GM23248 (cell line): ENCODE results near the gene GPBAR1. TPM values are rescaled to one million over a fixed set of nuclear protein-coding genes. Genes with fewer than 3 reads are reported as not detected.

ENCODE experiments used
- DNase-seq: peaks from one replicate; pipeline ENCODE4 v3.0.0-alpha.2; 2015
- H2AFZ ChIP-seq: fragments of 200-600 bp; sonication (generic); 2 replicates; pipeline ENCODE4 v1.6.1; 2016; ENCODE audit warnings: antibody characterized with exemption
- H3F3A ChIP-seq: fragments of 200-600 bp; sonication (generic); 2 replicates; pipeline ENCODE4 v1.6.1; 2016; ENCODE audit warnings: mild to moderate bottlenecking, antibody characterized with exemption, mixed run types; ENCODE audit not compliant: insufficient read depth
- H3K27ac ChIP-seq: fragments of 200-600 bp; sonication (generic); 2 replicates; pipeline ENCODE4 v1.5.1; 2016; ENCODE audit warnings: mild to moderate bottlenecking
- H3K27me3 ChIP-seq: fragments of 200-600 bp; sonication (generic); replicated peaks from 2 replicates; pipeline ENCODE4 v1.6.1; 2016; ENCODE audit warnings: mild to moderate bottlenecking; ENCODE audit not compliant: insufficient read depth
- H3K36me3 ChIP-seq: fragments of 200-600 bp; sonication (generic); 2 replicates; pipeline ENCODE4 v1.6.1; 2016; ENCODE audit warnings: low read depth, mild to moderate bottlenecking
- H3K4me1 ChIP-seq: fragments of 200-600 bp; sonication (generic); 2 replicates; pipeline ENCODE4 v1.6.1; 2016; ENCODE audit warnings: mild to moderate bottlenecking; ENCODE audit not compliant: insufficient read depth
- H3K4me2 ChIP-seq: fragments of 200-600 bp; sonication (generic); one replicate; pipeline ENCODE4 v1.6.1; 2016; ENCODE audit warnings: mild to moderate bottlenecking; ENCODE audit not compliant: unreplicated experiment
- H3K4me3 ChIP-seq: fragments of 200-600 bp; sonication (generic); 2 replicates; pipeline ENCODE4 v1.5.1; 2016; ENCODE audit warnings: mild to moderate bottlenecking
- H3K79me2 ChIP-seq: fragments of 200-600 bp; sonication (generic); 2 replicates; pipeline ENCODE4 v1.6.1; 2016; ENCODE audit warnings: mild to moderate bottlenecking; ENCODE audit not compliant: insufficient read depth
- H3K9ac ChIP-seq: fragments of 200-600 bp; sonication (generic); 2 replicates; pipeline ENCODE4 v1.6.1; 2016; ENCODE audit warnings: mild to moderate bottlenecking
- H3K9me2 ChIP-seq: fragments of 200-600 bp; sonication (generic); 2 replicates; pipeline ENCODE4 v1.6.1; 2016; ENCODE audit warnings: mixed run types, mild to moderate bottlenecking, moderate library complexity; ENCODE audit not compliant: insufficient read depth
- H3K9me3 ChIP-seq: fragments of 200-600 bp; sonication (generic); one replicate; pipeline ENCODE4 v1.6.1; 2017; ENCODE audit warnings: low read depth
- H4K20me1 ChIP-seq: fragments of 200-600 bp; sonication (generic); 2 replicates; pipeline ENCODE4 v1.6.0; 2016; ENCODE audit not compliant: insufficient read depth
- EZH2 ChIP-seq: fragments of 200-600 bp; sonication (generic); IDR thresholded peaks from 2 replicates; pipeline ENCODE4 v1.6.1; 2018; ENCODE audit warnings: antibody characterized with exemption, mild to moderate bottlenecking; ENCODE audit not compliant: insufficient read depth, poor library complexity, severe bottlenecking
- EZH2phosphoT487 ChIP-seq: fragments of 200-600 bp; sonication (generic); IDR thresholded peaks from 2 replicates; pipeline ENCODE4 v1.6.1; 2018; ENCODE audit warnings: antibody characterized with exemption, moderate library complexity, mild to moderate bottlenecking, low read depth; ENCODE audit not compliant: insufficient read depth
- WGBS, 2 experiments: methylation state at CpG; one replicate each; pipeline ENCODE4 v1.1.6; 2015 to 2017; ENCODE audit warnings: low lambda C conversion rate in 2 of 2, low coverage in 1 of 2; ENCODE audit errors: missing lambda C conversion rate in 2 of 2; 5-methylcytosine and 5-hydroxymethylcytosine counted together
- in situ Hi-C: fragments of 300-500 bp; cut with MboI; formaldehyde crosslinking; loops from 2 replicates; pipeline ENCODE4 v1.15.0; 2020
- polyA plus RNA-seq: library from polyadenylated mRNA; unstranded; fragments of >200 nt; fragmentation: Nextera tagmentation; extraction: Ambion mirVana; gene quantifications from 2 replicates; pipeline ENCODE4 v1.2.1, GENCODE V29; 2016
- total RNA-seq: library from RNA; depleted of rRNA; stranded (reverse); fragments of >200 nt; shearing (Covaris generic); gene quantifications from 2 replicates; pipeline ENCODE4 v1.2.3, GENCODE V29; 2014

Gene GPBAR1
- total and polyA plus RNA-seq, 2 experiments from 2014 or later = not detected

- H3K9ac ChIP-seq = 0 out of 2 replicates have a peak overlapping the region, but pooled peaks have one; percentile 7
- H3K27ac ChIP-seq = peak overlapping the region; percentile 57
- H3F3A ChIP-seq = peaks cover 81% of the 10 kb centered on the region
These were observed 31.6 kb upstream of the GPBAR1 start for GRCh38 chr2:218229239-218229638.

GRCh38 chr2:218229851-218230250, 31.0 kb upstream of the GPBAR1 start:
- Histone ChIP-seq H3K9me2 (no peaks in the 10 kb centered on the region), H3K36me3 (peaks cover 77% of the 10 kb centered on the region), H3K4me3 (peak overlapping the region; percentile 29), H3K27ac (peak overlapping the region; percentile 57), H3K4me1 (peaks cover 40% of the 10 kb centered on the region), H3K27me3 (no peaks in the 10 kb centered on the region), H2AFZ (no peak overlapping the region), H3K9me3 (no peaks in the 10 kb centered on the region), H3K79me2 (peaks cover 91% of the 10 kb centered on the region), H3K4me2 (peak overlapping the region; percentile 74), H4K20me1 (peaks cover 9% of the 10 kb centered on the region), H3F3A (peaks cover 81% of the 10 kb centered on the region), H3K9ac (peak overlapping the region; percentile 7; the same call in 1 of the 2 replicates)
- 90 to 98% methylated on average over 4 of the region's 4 CpGs for WGBS, 2 experiments
- in situ Hi-C loops = no loop called here
- TF ChIP-seq EZH2 (no peak), EZH2phosphoT487 (no peak)
- DNase-seq = peak; percentile 41

More at GRCh38 chr2:218229239-218229638, 31.6 kb upstream of the GPBAR1 start:
- peaks cover 77% of the 10 kb centered on the region for H3K36me3 ChIP-seq
- DNase-seq = peak; percentile 84
- H3K27me3 ChIP-seq = no peaks in the 10 kb centered on the region
- WGBS, 2 experiments = 6 to 15% methylated on average over 3 of the region's 3 CpGs
- in situ Hi-C loops = no loop called here
- peak overlapping the region; percentile 74 for H3K4me2 ChIP-seq
- no peaks in the 10 kb centered on the region for H3K9me2 ChIP-seq
- TF ChIP-seq EZH2 (no peak), EZH2phosphoT487 (no peak)
- H3K4me1 ChIP-seq = peaks cover 46% of the 10 kb centered on the region
- H4K20me1 ChIP-seq = peaks cover 10% of the 10 kb centered on the region
- H3K79me2 ChIP-seq = peaks cover 91% of the 10 kb centered on the region
- peak overlapping the region; percentile 29 for H3K4me3 ChIP-seq
- H3K9me3 ChIP-seq = no peaks in the 10 kb centered on the region
- H2AFZ ChIP-seq = no peak overlapping the region

GRCh38 chr2:218230882-218231281, 29.9 kb upstream of the GPBAR1 start:
- Histone ChIP-seq H3K27ac (peak overlapping the region; percentile 57), H3K79me2 (peaks cover 91% of the 10 kb centered on the region), H3K27me3 (no peaks in the 10 kb centered on the region), H3K36me3 (peaks cover 77% of the 10 kb centered on the region), H3K9me2 (no peaks in the 10 kb centered on the region), H3K4me2 (peak overlapping the region; percentile 51), H3K4me3 (no peak overlapping the region), H3K9ac (no peak overlapping the region), H2AFZ (no peak overlapping the region), H3K9me3 (no peaks in the 10 kb centered on the region), H4K20me1 (peaks cover 5% of the 10 kb centered on the region; the same call in 1 of the 2 replicates), H3F3A (peaks cover 72% of the 10 kb centered on the region), H3K4me1 (peaks cover 39% of the 10 kb centered on the region)
- in situ Hi-C loops = no loop called here
- 0 to 7% methylated on average over 1 of the region's 1 CpG for WGBS, 2 experiments
- no peak for TF ChIP-seq EZH2
- TF ChIP-seq EZH2phosphoT487 = no peak
- peak; percentile 65 for DNase-seq

DNA sequence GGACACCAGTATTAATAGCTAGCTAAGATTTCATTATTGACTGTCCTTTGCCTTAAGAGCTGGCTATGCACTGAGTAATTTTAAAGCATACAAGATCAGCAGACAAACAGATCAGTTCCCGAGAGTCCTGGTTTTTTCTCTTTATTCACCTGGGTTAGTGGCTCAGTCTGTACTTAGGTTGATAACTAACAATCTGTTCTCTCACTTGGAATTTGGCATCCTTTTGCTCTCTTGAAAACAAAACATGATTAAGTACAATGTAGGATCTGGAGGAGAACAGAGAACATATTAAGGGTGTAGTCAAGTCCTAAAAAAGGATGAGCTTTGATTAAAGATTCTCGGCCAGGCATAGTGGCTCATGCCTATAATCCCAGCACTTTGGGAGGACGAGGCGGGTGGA, 27.3 kb upstream of the GPBAR1 start:
- no peak for DNase-seq
- Histone ChIP-seq H3K4me2 (no peak overlapping the region), H3K36me3 (peaks cover 83% of the 10 kb centered on the region), H3K4me1 (peaks cover 29% of the 10 kb centered on the region), H3K27me3 (no peaks in the 10 kb centered on the region), H3F3A (peaks cover 56% of the 10 kb centered on the region), H3K27ac (no peak overlapping the region), H3K9me2 (no peaks in the 10 kb centered on the region), H3K9me3 (no peaks in the 10 kb centered on the region), H3K9ac (no peak overlapping the region), H3K79me2 (peaks cover 89% of the 10 kb centered on the region), H3K4me3 (no peak overlapping the region), H4K20me1 (peaks cover 5% of the 10 kb centered on the region; the same call in 1 of the 2 replicates), H2AFZ (no peak overlapping the region)
- TF ChIP-seq EZH2phosphoT487 (no peak), EZH2 (no peak)
- 94 to 97% methylated on average over 4 of the region's 4 CpGs for WGBS, 2 experiments
- in situ Hi-C loops = no loop called here
